HG02763 (cell line): ENCODE measurements around the gene TSPAN31.
A peak's percentile ranks its signal among the peaks of the same experiment; 100 is the strongest.
"Not testable (repeated sequence)": the region's sequence is repeated elsewhere in the genome, so short reads cannot be mapped to it uniquely, and the experiment has no call there.

ENCODE experiments used
- ATAC-seq: cut with Tn5 transposase; IDR thresholded peaks from one replicate; pipeline ENCODE4 v1.9.1; 2021; ENCODE audit warnings: mild to moderate bottlenecking, moderate library complexity; ENCODE audit not compliant: unreplicated experiment

TSPAN31 gene

GRCh38 chr12:57744777-57745484, at the start of gene TSPAN31:
TSPAN31 (plus strand) TSS chr12:57745039; CDS start chr12:57745155, 116 bp downstream.
- ATAC-seq, result peak; percentile 83

- ATAC-seq, result no peak
Measured at GRCh38 chr12:57695770-57696432, 48.9 kb upstream of the TSPAN31 start.

- ATAC-seq, result no peak
Measured at GRCh38 chr12:57697076-57697475, 47.8 kb upstream of the TSPAN31 start.

GRCh38 chr12:57698414-57698813, 46.4 kb upstream of the TSPAN31 start:
- ATAC-seq, result no peak

- ATAC-seq, result no peak
Measured at GRCh38 chr12:57700317-57700716, 44.5 kb upstream of the TSPAN31 start.

- ATAC-seq, result no peak
Measured at GRCh38 chr12:57707250-57707649, 37.6 kb upstream of the TSPAN31 start.

GRCh38 chr12:57708296-57708695, 36.5 kb upstream of the TSPAN31 start:
- no peak for ATAC-seq

- no peak for ATAC-seq
Measured at GRCh38 chr12:57712701-57713100, 32.1 kb upstream of the TSPAN31 start.

- no peak for ATAC-seq
Measured at GRCh38 chr12:57713209-57713608, 31.6 kb upstream of the TSPAN31 start.

- not testable (repeated sequence) for ATAC-seq
Measured at GRCh38 chr12:57715036-57715748, 29.6 kb upstream of the TSPAN31 start.

- no peak for ATAC-seq
Measured at GRCh38 chr12:57715786-57716185, 29.1 kb upstream of the TSPAN31 start.

GRCh38 chr12:57716305-57716704, 28.5 kb upstream of the TSPAN31 start:
- no peak for ATAC-seq

GRCh38 chr12:57717131-57717530, 27.7 kb upstream of the TSPAN31 start:
- ATAC-seq, result no peak

- ATAC-seq, result no peak
Measured at GRCh38 chr12:57717846-57718640, 26.8 kb upstream of the TSPAN31 start.

GRCh38 chr12:57718641-57719528, 26.0 kb upstream of the TSPAN31 start:
- no peak for ATAC-seq

- no peak for ATAC-seq
Measured at GRCh38 chr12:57719777-57720605, 24.8 kb upstream of the TSPAN31 start.

GRCh38 chr12:57720606-57721595, 23.9 kb upstream of the TSPAN31 start:
- no peak for ATAC-seq
